ENCODE data around the gene HMSD. TPM values are rescaled to one million over a fixed set of nuclear protein-coding genes. Genes with fewer than 3 reads are reported as not detected.

Gene HMSD
- total and polyA plus RNA-seq, 5 donors from 2014 or later = not detected

GRCh38 chr18:63997606-63998005, 48.5 kb downstream of the HMSD start:
- DNase-seq (no peak), ATAC-seq (ENCODE audit: low read depth in 2 of 2) (no peak)
- Mint-ChIP-seq H3K4me1 (no peaks in the 10 kb centered on the region), H3K27ac (no peak overlapping the region), H3K36me3 (no peaks in the 10 kb centered on the region), H3K4me3 (no peak overlapping the region), H3K9me3 (peaks cover 0 to 18% (median 5%) of the 10 kb centered on the region in 7 donors), H3K27me3 (peaks cover 6% of the 10 kb centered on the region)
- H3K9me3 ChIP-seq (ENCODE audit: control insufficient read depth in 2 of 2, low read length in 2 of 2) = peaks cover 16 to 22% of the 10 kb centered on the region in 2 experiments
- H3K27me3 ChIP-seq (ENCODE audit: control insufficient read depth, insufficient read depth, low read length) = no peaks in the 10 kb centered on the region
- no peak overlapping the region for H3K4me3 ChIP-seq (ENCODE audit: low read depth, low read length)
- no peaks in the 10 kb centered on the region for H3K4me1 ChIP-seq (ENCODE audit: control insufficient read depth, insufficient read depth, low read length, poor library complexity, severe bottlenecking)
- no peak overlapping the region for H3K27ac ChIP-seq (ENCODE audit: insufficient read depth, low read length, poor library complexity, severe bottlenecking)
- H3K36me3 ChIP-seq (ENCODE audit: control insufficient read depth, insufficient read depth, low read length) = no peaks in the 10 kb centered on the region

- peaks cover 0 to 20% (median 5%) of the 10 kb centered on the region in 7 donors for H3K9me3 Mint-ChIP-seq
- no peak overlapping the region for H3K27ac Mint-ChIP-seq
- no peaks in the 10 kb centered on the region for H3K4me1 Mint-ChIP-seq
- no peak overlapping the region for H3K4me3 ChIP-seq (ENCODE audit: low read depth, low read length)
- no peaks in the 10 kb centered on the region for H3K27me3 ChIP-seq (ENCODE audit: control insufficient read depth, insufficient read depth, low read length)
- H3K4me3 Mint-ChIP-seq = no peak overlapping the region
- peaks cover 16 to 22% of the 10 kb centered on the region in 2 experiments for H3K9me3 ChIP-seq (ENCODE audit: control insufficient read depth in 2 of 2, low read length in 2 of 2)
- H3K27ac ChIP-seq (ENCODE audit: insufficient read depth, low read length, poor library complexity, severe bottlenecking) = no peak overlapping the region
- no peaks in the 10 kb centered on the region for H3K36me3 ChIP-seq (ENCODE audit: control insufficient read depth, insufficient read depth, low read length)
- no peak for DNase-seq
- ATAC-seq (ENCODE audit: low read depth in 2 of 2) = no peak
- H3K4me1 ChIP-seq (ENCODE audit: control insufficient read depth, insufficient read depth, low read length, poor library complexity, severe bottlenecking) = no peaks in the 10 kb centered on the region
- no peaks in the 10 kb centered on the region for H3K36me3 Mint-ChIP-seq
- H3K27me3 Mint-ChIP-seq = peaks cover 6% of the 10 kb centered on the region
These were observed 50.8 kb downstream of the HMSD start for GRCh38 chr18:63999871-64000270.

DNA sequence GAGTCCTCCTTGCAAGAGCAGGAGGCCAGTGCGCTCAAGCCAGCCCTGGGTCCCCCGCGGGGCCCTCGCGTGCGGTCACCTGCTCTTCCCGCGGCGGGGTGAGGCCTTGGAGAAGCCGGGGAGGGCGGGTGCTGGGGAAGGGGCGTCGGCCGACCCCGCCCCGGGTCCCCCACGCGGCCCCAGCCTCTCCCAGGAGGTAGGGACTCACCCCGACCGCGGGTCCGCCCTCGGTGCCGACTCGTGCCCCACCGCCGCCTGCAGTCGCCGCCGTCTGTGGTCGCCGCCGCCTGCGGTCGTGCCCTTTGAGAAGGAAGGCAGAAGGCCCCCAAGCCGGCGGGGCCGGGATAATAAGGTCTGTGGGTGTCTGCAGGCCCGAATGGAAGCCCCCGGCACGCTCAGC, 53.5 kb downstream of the HMSD start:
- Histone ChIP-seq H3K36me3 (ENCODE audit: control insufficient read depth, insufficient read depth, low read length) (no peaks in the 10 kb centered on the region), H3K4me1 (ENCODE audit: control insufficient read depth, insufficient read depth, low read length, poor library complexity, severe bottlenecking) (no peaks in the 10 kb centered on the region), H3K4me3 (ENCODE audit: low read depth, low read length) (no peak overlapping the region), H3K9me3 (ENCODE audit: control insufficient read depth in 2 of 2, low read length in 2 of 2) (no peaks in the 10 kb centered on the region), H3K27ac (ENCODE audit: insufficient read depth, low read length, poor library complexity, severe bottlenecking) (no peak overlapping the region), H3K27me3 (ENCODE audit: control insufficient read depth, insufficient read depth, low read length) (no peaks in the 10 kb centered on the region)
- DNase-seq (no peak), ATAC-seq (ENCODE audit: low read depth in 2 of 2) (no peak)
- no peak overlapping the region for H3K4me3 Mint-ChIP-seq
- H3K27ac Mint-ChIP-seq = no peak overlapping the region
- H3K27me3 Mint-ChIP-seq = peaks cover 11% of the 10 kb centered on the region
- peaks cover 0 to 4% (median 0%) of the 10 kb centered on the region in 7 donors for H3K9me3 Mint-ChIP-seq
- H3K4me1 Mint-ChIP-seq = no peaks in the 10 kb centered on the region
- H3K36me3 Mint-ChIP-seq = no peaks in the 10 kb centered on the region

DNA sequence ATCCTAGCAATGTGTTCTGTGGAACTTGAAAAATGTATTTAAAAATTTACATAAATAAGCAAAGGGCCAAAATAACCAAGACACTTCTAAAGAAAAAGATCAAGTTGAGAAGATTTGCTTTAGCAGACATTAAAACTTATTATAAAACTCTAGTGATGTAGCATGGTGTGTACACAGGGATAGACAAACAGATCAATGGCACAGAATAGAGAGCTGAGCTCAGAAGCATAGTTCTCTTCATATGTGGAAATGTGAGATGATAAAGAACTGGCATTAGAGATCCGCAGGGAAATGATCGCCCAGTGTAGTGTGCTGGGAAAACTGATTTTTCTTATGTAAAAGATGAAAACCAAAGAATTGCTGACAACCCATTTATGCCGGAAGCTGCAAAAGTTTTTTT, 60.2 kb downstream of the HMSD start:
- no peak overlapping the region for H3K27ac Mint-ChIP-seq
- H3K27me3 Mint-ChIP-seq = peaks cover 11% of the 10 kb centered on the region
- no peak overlapping the region for H3K4me3 Mint-ChIP-seq
- no peak overlapping the region for H3K27ac ChIP-seq (ENCODE audit: insufficient read depth, low read length, poor library complexity, severe bottlenecking)
- H3K4me1 Mint-ChIP-seq = no peaks in the 10 kb centered on the region
- peaks cover 0 to 2% (median 0%) of the 10 kb centered on the region in 7 donors for H3K9me3 Mint-ChIP-seq
- H3K4me1 ChIP-seq (ENCODE audit: control insufficient read depth, insufficient read depth, low read length, poor library complexity, severe bottlenecking) = no peaks in the 10 kb centered on the region
- H3K36me3 ChIP-seq (ENCODE audit: control insufficient read depth, insufficient read depth, low read length) = no peaks in the 10 kb centered on the region
- no peaks in the 10 kb centered on the region for H3K36me3 Mint-ChIP-seq
- no peak for ATAC-seq (ENCODE audit: low read depth in 2 of 2)
- H3K4me3 ChIP-seq (ENCODE audit: low read depth, low read length) = no peak overlapping the region
- DNase-seq = no peak
- H3K9me3 ChIP-seq (ENCODE audit: control insufficient read depth in 2 of 2, low read length in 2 of 2) = no peaks in the 10 kb centered on the region
- no peaks in the 10 kb centered on the region for H3K27me3 ChIP-seq (ENCODE audit: control insufficient read depth, insufficient read depth, low read length)

Other genes starting within 250 kb of the HMSD start
- gene SERPINB11, start 246.3 kb upstream of the HMSD start, total RNA-seq = not detected
- not detected for gene SERPINB11, start 246.3 kb upstream of the HMSD start, polyA plus RNA-seq
- gene SERPINB7, start 173.9 kb upstream of the HMSD start, total RNA-seq = not detected
- gene SERPINB7, start 173.9 kb upstream of the HMSD start, polyA plus RNA-seq = not detected
- gene SERPINB2, start 61.6 kb upstream of the HMSD start, total RNA-seq = not detected
- not detected for gene SERPINB2, start 61.6 kb upstream of the HMSD start, polyA plus RNA-seq
- not detected for gene SERPINB10, start 41.3 kb upstream of the HMSD start, total RNA-seq
- not detected for gene SERPINB10, start 41.3 kb upstream of the HMSD start, polyA plus RNA-seq
- 13.5 TPM for gene SERPINB8, start 20.8 kb downstream of the HMSD start, total RNA-seq
- 10 to 100 TPM; 14.1 to 29.4 (median 15.4) TPM for gene SERPINB8, start 20.8 kb downstream of the HMSD start, polyA plus RNA-seq
- not detected for gene LINC00305, start 199.8 kb downstream of the HMSD start, total RNA-seq
- gene LINC00305, start 199.8 kb downstream of the HMSD start, polyA plus RNA-seq = not detected